Prostate gland (tissue), 2 donors: ENCODE results near the gene SORBS1. TPM values are rescaled to one million over a fixed set of nuclear protein-coding genes. Genes with fewer than 3 reads are reported as not detected.
A peak's percentile ranks its signal among the peaks of the same experiment; 100 is the strongest.
"Not testable (repeated sequence)": the region's sequence is repeated elsewhere in the genome, so short reads cannot be mapped to it uniquely, and the experiment has no call there.

Experiments
- DNase-seq: peaks from one replicate; pipeline ENCODE4 v3.0.0-alpha.2; 2019; ENCODE audit warnings: low spot score
- H3K27ac ChIP-seq, 2 donors: fragments of 200-600 bp; sonication (generic); 2 replicates each; pipeline ENCODE4 v1.5.1; 2017 to 2019
- H3K27me3 ChIP-seq: fragments of 200-600 bp; sonication (generic); replicated peaks from 2 replicates; pipeline ENCODE4 v1.5.1; 2019; ENCODE audit not compliant: insufficient read depth
- H3K36me3 ChIP-seq, 2 donors: fragments of 200-600 bp; sonication (generic); 1 replicate in 1 of 2; 2 replicates in 1 of 2; pipeline versions ENCODE4 v1.5.1 to v1.8.1; 2017 to 2019
- H3K4me1 ChIP-seq: fragments of 200-600 bp; sonication (generic); replicated peaks from 2 replicates; pipeline ENCODE4 v1.5.1; 2019
- H3K4me3 ChIP-seq, 2 donors: fragments of 200-600 bp; sonication (generic); 2 replicates each; pipeline ENCODE4 v1.5.1; 2017 to 2019
- H3K9me3 ChIP-seq: fragments of 200-600 bp; sonication (generic); 2 replicates; pipeline ENCODE4 v1.5.1; 2017
- POLR2A ChIP-seq: fragments of 450-650 bp; IDR thresholded peaks from one replicate; pipeline ENCODE4 v1.6.1; 2016; ENCODE audit warnings: antibody characterized with exemption, mild to moderate bottlenecking
- POLR2AphosphoS5 ChIP-seq: sonication (generic); formaldehyde crosslinking; IDR thresholded peaks from one replicate; pipeline ENCODE4 v1.6.1; 2017; ENCODE audit warnings: antibody characterized with exemption
- WGBS: methylation state at CpG from one replicate; pipeline ENCODE4 v1.1.5; 2018; 5-methylcytosine and 5-hydroxymethylcytosine counted together
- intact Hi-C: fragments of 100-400 bp; cut with DNase I; formaldehyde crosslinking; loops from one replicate; pipeline ENCODE4 v1.14.2; 2022
- total RNA-seq, 2 donors: library from RNA; depleted of rRNA; stranded (reverse); fragments of >200 nt; gene quantifications; one replicate each; pipeline ENCODE4 v1.1.0, GENCODE V29; 2016
- TF ChIP-seq, protein P1 (sequence below), 4 experiments: fragments of 200-600 bp in 2 of 4; fragments of 450-650 bp in 2 of 4; sonication (generic) in 2 of 4; IDR thresholded peaks; 1 replicate in 3 of 4; 2 replicates in 1 of 4; pipeline ENCODE4 v1.5.1; 2016 to 2019; ENCODE audit warnings: antibody characterized with exemption in 4 of 4, mild to moderate bottlenecking in 2 of 4, moderate library complexity in 2 of 4

SORBS1 gene
- total RNA-seq, 2 donors from 2014 or later, result 84.6 to 189 TPM

DNA sequence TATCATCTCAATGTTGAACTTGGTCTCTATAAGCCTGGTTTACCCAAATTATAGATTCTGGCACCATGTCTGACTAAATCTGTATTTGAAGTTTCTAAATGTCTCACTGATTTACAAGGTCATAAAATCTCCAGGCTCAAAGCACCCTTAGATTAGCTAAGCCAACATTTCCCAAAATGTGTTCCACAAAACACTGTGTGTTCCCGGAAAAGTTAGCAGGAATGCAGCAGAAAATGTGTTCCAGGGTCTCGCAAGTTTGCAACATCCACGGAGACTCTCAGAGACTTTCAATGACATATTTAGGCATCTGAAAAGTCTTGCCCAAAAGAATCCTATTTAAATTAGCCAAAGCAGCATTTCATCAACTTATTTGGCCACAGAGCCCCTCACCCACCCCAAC lies 91.9 kb downstream of the SORBS1 start:
- Histone ChIP-seq H3K4me3 (no peak overlapping the region), H3K9me3 (no peaks in the 10 kb centered on the region), H3K4me1 (no peaks in the 10 kb centered on the region), H3K27me3 (no peaks in the 10 kb centered on the region), H3K36me3 (no peaks in the 10 kb centered on the region), H3K27ac (peak overlapping the region; percentile 45 to 46)
- DNase-seq, result no peak
- TF ChIP-seq POLR2A (no peak), POLR2AphosphoS5 (no peak)
- TF ChIP-seq, protein P1, sequence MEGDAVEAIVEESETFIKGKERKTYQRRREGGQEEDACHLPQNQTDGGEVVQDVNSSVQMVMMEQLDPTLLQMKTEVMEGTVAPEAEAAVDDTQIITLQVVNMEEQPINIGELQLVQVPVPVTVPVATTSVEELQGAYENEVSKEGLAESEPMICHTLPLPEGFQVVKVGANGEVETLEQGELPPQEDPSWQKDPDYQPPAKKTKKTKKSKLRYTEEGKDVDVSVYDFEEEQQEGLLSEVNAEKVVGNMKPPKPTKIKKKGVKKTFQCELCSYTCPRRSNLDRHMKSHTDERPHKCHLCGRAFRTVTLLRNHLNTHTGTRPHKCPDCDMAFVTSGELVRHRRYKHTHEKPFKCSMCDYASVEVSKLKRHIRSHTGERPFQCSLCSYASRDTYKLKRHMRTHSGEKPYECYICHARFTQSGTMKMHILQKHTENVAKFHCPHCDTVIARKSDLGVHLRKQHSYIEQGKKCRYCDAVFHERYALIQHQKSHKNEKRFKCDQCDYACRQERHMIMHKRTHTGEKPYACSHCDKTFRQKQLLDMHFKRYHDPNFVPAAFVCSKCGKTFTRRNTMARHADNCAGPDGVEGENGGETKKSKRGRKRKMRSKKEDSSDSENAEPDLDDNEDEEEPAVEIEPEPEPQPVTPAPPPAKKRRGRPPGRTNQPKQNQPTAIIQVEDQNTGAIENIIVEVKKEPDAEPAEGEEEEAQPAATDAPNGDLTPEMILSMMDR (IDR thresholded peaks at IDR 0.05), result no peak
- 43% methylated on average over 3 of the region's 3 CpGs for WGBS
- intact Hi-C loops, result no loop called here

DNA sequence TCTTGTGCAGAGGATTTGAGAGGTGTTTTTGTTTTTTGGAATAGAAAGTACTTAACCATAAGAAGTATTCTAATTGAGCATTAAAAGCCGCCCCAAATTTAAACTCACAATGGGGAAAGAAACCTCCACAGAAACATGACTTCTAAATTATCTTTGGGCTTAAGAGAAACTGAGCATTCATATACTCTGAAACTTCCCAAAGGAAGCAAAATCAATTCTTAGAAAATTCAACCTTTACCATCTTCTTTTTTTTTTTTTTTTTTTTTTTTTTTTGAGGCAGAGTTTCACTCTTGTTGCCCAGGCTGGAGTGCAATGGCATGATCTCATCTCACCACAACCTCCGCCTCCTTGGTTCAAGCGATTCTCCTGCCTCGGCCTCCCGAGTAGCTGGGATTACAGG lies 93.5 kb downstream of the SORBS1 start:
- peak overlapping the region; percentile 45 to 46 for H3K27ac ChIP-seq
- 90% methylated on average over 5 of the region's 5 CpGs for WGBS
- H3K36me3 ChIP-seq, H3K9me3 ChIP-seq, intact Hi-C loops, H3K4me3 ChIP-seq, H3K4me1 ChIP-seq, DNase-seq, H3K27me3 ChIP-seq: not testable (repeated sequence)

DNA sequence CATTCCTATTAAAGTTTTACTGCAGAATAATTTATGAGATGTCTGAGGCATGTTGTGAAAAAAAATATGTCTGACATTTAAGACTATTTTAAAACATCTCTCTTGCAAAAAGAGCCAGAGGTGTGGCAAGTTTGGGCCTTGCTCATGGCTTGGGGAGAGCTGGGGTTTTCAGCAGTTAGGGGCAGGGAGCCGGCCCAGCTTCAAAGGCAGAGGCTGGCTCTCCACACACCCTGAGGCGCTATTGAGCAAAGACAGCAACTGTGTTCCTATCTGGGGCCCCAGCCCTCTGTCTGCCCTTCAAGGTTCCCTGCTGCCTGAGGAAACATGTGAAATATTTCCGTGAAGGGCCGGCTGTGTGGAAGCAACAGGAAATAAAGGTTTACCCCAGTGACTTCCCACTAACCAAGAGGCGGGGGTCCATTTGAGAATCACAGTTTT lies 94.0 kb downstream of the SORBS1 start:
- TF ChIP-seq POLR2AphosphoS5, result peak; percentile 37
- TF ChIP-seq, protein P1 (IDR thresholded peaks at IDR 0.05), result no peak
- H3K4me1 ChIP-seq, result no peaks in the 10 kb centered on the region

DNA sequence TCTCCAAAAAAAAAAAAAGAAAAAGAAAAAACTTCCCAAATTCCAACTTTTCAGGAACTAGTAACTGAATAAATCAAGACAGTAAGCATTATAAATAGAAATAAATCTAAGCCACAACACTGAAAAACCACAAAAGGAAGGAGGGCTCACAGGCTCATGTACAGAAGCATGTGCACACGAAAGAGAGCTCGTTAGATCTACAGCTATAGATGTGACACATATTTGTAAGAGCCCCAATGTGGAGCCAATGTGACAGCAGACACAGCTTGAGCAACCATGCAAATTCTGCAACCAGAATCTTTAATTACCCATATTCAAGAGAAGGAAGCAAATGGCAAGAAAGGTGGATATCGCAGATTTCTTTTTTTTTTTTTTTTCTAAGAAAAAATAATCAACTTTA lies 94.7 kb downstream of the SORBS1 start:
- Histone ChIP-seq H3K27me3 (no peaks in the 10 kb centered on the region), H3K36me3 (no peaks in the 10 kb centered on the region), H3K9me3 (no peaks in the 10 kb centered on the region), H3K4me3 (no peak overlapping the region), H3K4me1 (no peaks in the 10 kb centered on the region), H3K27ac (peak overlapping the region in 1 of 2 donors; percentile 35)
- intact Hi-C loops, result no loop called here
- DNase-seq, result no peak
- TF ChIP-seq POLR2AphosphoS5, result no peak
- TF ChIP-seq POLR2A, result no peak
- WGBS, result 75% methylated on average over 3 of the region's 3 CpGs

More for the DNA sequence above, 94.0 kb downstream of the SORBS1 start:
- Histone ChIP-seq H3K27ac (peak overlapping the region; percentile 35 to 45), H3K27me3 (no peaks in the 10 kb centered on the region), H3K36me3 (no peaks in the 10 kb centered on the region), H3K4me3 (no peak overlapping the region), H3K9me3 (no peaks in the 10 kb centered on the region)
- WGBS, result 20% methylated on average over 5 of the region's 5 CpGs
- intact Hi-C loops, result no loop called here
- DNase-seq, result peak; percentile 69

DNA sequence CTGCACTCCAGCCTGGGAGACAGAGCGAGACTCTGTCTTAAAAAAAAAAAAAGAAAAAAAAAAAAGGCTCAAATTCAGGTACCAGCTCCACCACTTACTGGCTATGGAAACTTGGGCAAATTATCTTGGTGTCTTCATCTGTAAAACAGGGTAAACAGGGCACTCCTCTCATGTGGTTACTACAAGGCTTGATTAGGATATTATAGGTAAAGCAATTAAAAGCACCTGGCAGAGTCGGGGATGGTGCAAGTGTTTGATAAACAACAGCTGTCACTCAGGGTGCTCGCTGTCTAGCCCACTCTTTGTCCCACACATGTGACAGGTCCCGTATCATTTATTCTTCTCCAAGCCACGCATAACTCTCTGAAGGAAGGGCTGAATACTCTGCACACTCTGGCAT lies 96.9 kb downstream of the SORBS1 start:
- no peak for DNase-seq
- H3K4me1 ChIP-seq, result no peaks in the 10 kb centered on the region
- H3K27me3 ChIP-seq, result no peaks in the 10 kb centered on the region
- no peaks in the 10 kb centered on the region for H3K9me3 ChIP-seq
- H3K4me3 ChIP-seq, result no peak overlapping the region
- peak overlapping the region; percentile 4 to 35 for H3K27ac ChIP-seq
- intact Hi-C loops, result no loop called here
- 73% methylated on average over 5 of the region's 5 CpGs for WGBS
- TF ChIP-seq POLR2A (no peak), POLR2AphosphoS5 (no peak)
- TF ChIP-seq, protein P1 (IDR thresholded peaks at IDR 0.05), result no peak
- no peaks in the 10 kb centered on the region for H3K36me3 ChIP-seq
